HT1080 (cell line): ENCODE measurements around the gene ZSCAN2. TPM values are rescaled to one million over a fixed set of nuclear protein-coding genes. Genes with fewer than 3 reads are reported as not detected.

Source experiments
- DNase-seq: peaks from one replicate; pipeline ENCODE4 v3.0.0-alpha.2; 2015; ENCODE audit warnings: low read depth
- total RNA-seq: library from RNA; depleted of rRNA; stranded (reverse); fragments of >200 nt; shearing (Covaris generic); gene quantifications from 2 replicates; pipeline ENCODE4 v1.2.3, GENCODE V29; 2014; rRNA removed

The ZSCAN2 gene
- total RNA-seq, 1 experiment from 2014 or later = 12.7 TPM

DNA sequence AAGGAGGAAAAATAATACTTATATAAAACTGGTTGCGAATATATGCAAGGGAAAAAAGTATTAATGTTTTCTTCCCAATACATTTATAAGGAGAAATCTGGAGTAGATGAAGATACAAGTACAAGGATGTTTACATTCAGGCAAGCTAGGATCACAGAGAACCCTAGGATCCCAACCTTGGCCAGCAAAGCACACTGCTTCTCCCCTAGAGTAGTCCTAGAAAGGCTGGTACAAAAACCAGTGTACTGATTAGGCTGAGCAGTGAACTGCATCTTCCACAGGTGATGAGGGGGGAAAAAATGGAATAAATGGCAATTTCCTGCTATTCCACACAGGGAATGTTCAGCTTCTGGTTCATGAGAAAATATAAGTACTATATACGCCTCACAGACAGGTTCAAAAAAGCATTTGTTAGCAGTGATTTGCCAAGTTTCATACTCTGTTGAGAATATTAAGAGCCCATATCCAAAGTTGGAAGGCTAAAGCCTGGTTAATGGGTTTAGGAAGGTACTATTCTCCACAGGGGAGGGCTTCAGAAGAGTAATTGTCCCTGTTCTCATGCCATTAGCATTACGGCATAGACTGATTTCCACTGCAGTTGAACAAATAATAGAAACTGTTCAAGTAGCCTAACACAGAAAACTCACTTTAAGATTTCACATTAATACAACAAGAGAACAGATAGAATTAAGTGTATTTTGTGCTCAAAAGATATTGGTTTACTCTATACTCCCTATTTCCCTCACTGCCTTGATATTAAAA lies 67.6 kb downstream of the ZSCAN2 start:
- no peak for DNase-seq

GRCh38 chr15:84669726-84670125 lies 68.9 kb downstream of the ZSCAN2 start:
- no peak for DNase-seq

DNA sequence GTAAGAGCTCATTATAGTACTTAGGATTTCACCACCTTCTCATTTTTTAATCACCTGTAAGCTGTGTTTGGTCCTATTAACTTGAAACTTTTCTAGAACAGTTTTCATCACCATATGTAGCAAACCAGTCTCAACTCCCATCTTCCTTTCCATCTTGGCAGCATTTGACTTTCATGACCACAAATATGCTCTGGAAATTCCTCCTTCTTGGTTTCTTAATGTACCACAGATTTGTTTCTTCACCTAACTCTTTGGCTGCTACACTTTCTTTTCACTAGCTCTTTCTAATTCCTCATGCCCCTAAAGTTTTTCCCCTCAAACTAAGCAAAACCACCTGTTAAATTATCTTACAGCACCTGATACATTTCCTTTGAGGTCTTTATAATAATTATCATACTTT lies 70.4 kb downstream of the ZSCAN2 start:
- peak; percentile 40 for DNase-seq

Other genes with a start within 250 kb of the ZSCAN2 start
- gene WDR73, start 53.3 kb downstream of the ZSCAN2 start, total RNA-seq = 28.5 and 29.1 TPM in 2 replicates
- gene NMB, start 57.2 kb downstream of the ZSCAN2 start, total RNA-seq = 11.0 and 19.0 TPM in 2 replicates
- 175 and 185 TPM in 2 replicates for gene SEC11A, start 115.1 kb downstream of the ZSCAN2 start, total RNA-seq
- gene ZNF592, start 147.6 kb downstream of the ZSCAN2 start, total RNA-seq = 11.4 and 15.8 TPM in 2 replicates
- 0.02 and 0.03 TPM in 2 replicates for gene ALPK3, start 216.3 kb downstream of the ZSCAN2 start, total RNA-seq